Measurements from ENCODE around the gene SERPINB1. TPM values are rescaled to one million over a fixed set of nuclear protein-coding genes. Genes with fewer than 3 reads are reported as not detected.
"Not testable (repeated sequence)": the region's sequence is repeated elsewhere in the genome, so short reads cannot be mapped to it uniquely, and the experiment has no call there.

Gene SERPINB1
- total and polyA plus RNA-seq, 2 donors from 2014 or later = 37.4 to 86.4 TPM

- H3K4me1 ChIP-seq (ENCODE audit: control insufficient read depth in 2 of 3, insufficient read depth in 2 of 3, low read depth in 1 of 3, low read length in 3 of 3) = peaks cover 0 to 14% (median 0%) of the 10 kb centered on the region in 3 donors
- H3K36me3 ChIP-seq (ENCODE audit: control insufficient read depth in 2 of 3, insufficient read depth in 3 of 3, low read length in 3 of 3) = no peaks in the 10 kb centered on the region
- no peaks in the 10 kb centered on the region for H3K9me3 ChIP-seq (ENCODE audit: control insufficient read depth in 2 of 3, insufficient read depth in 1 of 3, low read length in 3 of 3)
- no peak overlapping the region for H3K4me3 ChIP-seq (ENCODE audit: low read length in 3 of 3)
- TF ChIP-seq CTCF (IDR thresholded peaks at IDR 0.05; ENCODE audit: borderline replicate concordance, extremely low read depth, insufficient read depth) = no peak
- intact Hi-C loops (cut with DNase I) = no loop called here
- no peak overlapping the region for H3K9ac ChIP-seq (ENCODE audit: low read length in 3 of 3)
- no peak for FAIRE-seq
- no peaks in the 10 kb centered on the region for H3K27me3 ChIP-seq (ENCODE audit: control insufficient read depth, insufficient read depth, low read length)
- DNase-seq = no peak
- H3K27ac ChIP-seq (ENCODE audit: low read depth in 2 of 2, low read length in 2 of 2) = no peak overlapping the region
Observed at GRCh38 chr6:2803731-2804429, 37.8 kb downstream of the SERPINB1 start.

DNA sequence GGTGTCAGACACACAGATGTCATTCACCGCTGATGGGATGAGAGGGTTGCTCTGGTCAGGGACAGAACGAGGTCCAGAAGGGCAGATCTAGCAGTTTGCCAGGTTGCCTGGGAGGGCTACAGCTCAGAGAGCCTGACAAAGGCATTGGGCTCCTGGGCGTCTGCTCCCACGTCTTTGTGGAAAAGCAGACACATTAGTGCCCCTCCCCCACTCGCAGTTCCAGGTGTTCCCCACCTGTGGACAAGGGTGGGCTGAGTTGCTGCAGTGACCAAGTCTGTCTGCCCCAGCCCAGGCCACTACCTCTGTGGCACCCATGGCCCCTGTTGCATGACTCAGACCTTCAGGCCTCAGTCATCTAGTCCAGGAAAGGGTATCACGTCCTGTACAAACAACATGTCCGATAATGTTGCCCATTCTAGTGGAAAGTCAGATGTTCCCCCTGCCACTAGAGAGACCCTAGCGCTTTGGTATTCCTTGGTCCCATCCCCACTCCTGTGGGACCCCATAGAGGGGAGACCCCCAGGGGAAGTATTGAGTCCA, 39.1 kb downstream of the SERPINB1 start:
- no peaks in the 10 kb centered on the region for H3K9me3 ChIP-seq (ENCODE audit: control insufficient read depth in 2 of 3, insufficient read depth in 1 of 3, low read length in 3 of 3)
- H3K9ac ChIP-seq (ENCODE audit: low read length in 3 of 3) = no peak overlapping the region
- DNase-seq = no peak
- intact Hi-C loops (cut with DNase I) = no loop called here
- no peaks in the 10 kb centered on the region for H3K27me3 ChIP-seq (ENCODE audit: control insufficient read depth, insufficient read depth, low read length)
- TF ChIP-seq CTCF (IDR thresholded peaks at IDR 0.05; ENCODE audit: borderline replicate concordance, extremely low read depth, insufficient read depth) = no peak
- no peaks in the 10 kb centered on the region for H3K36me3 ChIP-seq (ENCODE audit: control insufficient read depth in 2 of 3, insufficient read depth in 3 of 3, low read length in 3 of 3)
- FAIRE-seq = no peak
- peaks cover 0 to 14% (median 4%) of the 10 kb centered on the region in 3 donors for H3K4me1 ChIP-seq (ENCODE audit: control insufficient read depth in 2 of 3, insufficient read depth in 2 of 3, low read depth in 1 of 3, low read length in 3 of 3)
- H3K27ac ChIP-seq (ENCODE audit: low read depth in 2 of 2, low read length in 2 of 2) = no peak overlapping the region
- H3K4me3 ChIP-seq (ENCODE audit: low read length in 3 of 3) = no peak overlapping the region

DNA sequence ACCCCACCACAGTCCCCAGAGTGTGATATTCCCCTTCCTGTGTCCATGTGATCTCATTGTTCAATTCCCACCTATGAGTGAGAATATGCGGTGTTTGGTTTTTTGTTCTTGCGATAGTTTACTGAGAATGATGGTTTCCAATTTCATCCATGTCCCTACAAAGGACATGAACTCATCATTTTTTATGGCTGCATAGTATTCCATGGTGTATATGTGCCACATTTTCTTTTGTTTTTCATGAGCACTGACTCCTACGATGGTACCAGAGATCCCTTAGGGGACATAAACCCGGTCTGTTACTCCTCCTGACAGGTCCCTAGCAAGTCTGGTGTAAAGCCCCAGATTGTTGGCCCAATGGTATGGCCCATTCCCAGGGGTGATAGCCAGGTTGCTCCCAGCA, 40.0 kb downstream of the SERPINB1 start:
- intact Hi-C loops (cut with DNase I); DNase-seq; H3K9ac ChIP-seq (ENCODE audit: low read length in 3 of 3); H3K36me3 ChIP-seq (ENCODE audit: control insufficient read depth in 2 of 3, insufficient read depth in 3 of 3, low read length in 3 of 3); H3K27me3 ChIP-seq (ENCODE audit: control insufficient read depth, insufficient read depth, low read length); FAIRE-seq; H3K9me3 ChIP-seq (ENCODE audit: control insufficient read depth in 2 of 3, insufficient read depth in 1 of 3, low read length in 3 of 3); H3K4me3 ChIP-seq (ENCODE audit: low read length in 3 of 3); H3K27ac ChIP-seq (ENCODE audit: low read depth in 2 of 2, low read length in 2 of 2): not testable (repeated sequence)
- H3K4me1 ChIP-seq (ENCODE audit: control insufficient read depth in 2 of 3, insufficient read depth in 2 of 3, low read depth in 1 of 3, low read length in 3 of 3) = peaks cover 0 to 12% (median 4%) of the 10 kb centered on the region in 3 donors

GRCh38 chr6:2800552-2801316, 40.9 kb downstream of the SERPINB1 start:
- H3K4me1 ChIP-seq (ENCODE audit: control insufficient read depth in 2 of 3, insufficient read depth in 2 of 3, low read depth in 1 of 3, low read length in 3 of 3) = peaks cover 0 to 10% (median 4%) of the 10 kb centered on the region in 3 donors
- intact Hi-C loops (cut with DNase I) = no loop called here
- FAIRE-seq (no peak), DNase-seq (no peak)
- no peaks in the 10 kb centered on the region for H3K36me3 ChIP-seq (ENCODE audit: control insufficient read depth in 2 of 3, insufficient read depth in 3 of 3, low read length in 3 of 3)
- TF ChIP-seq CTCF (IDR thresholded peaks at IDR 0.05; ENCODE audit: borderline replicate concordance, extremely low read depth, insufficient read depth) = no peak
- H3K4me3 ChIP-seq (ENCODE audit: low read length in 3 of 3) = no peak overlapping the region
- no peaks in the 10 kb centered on the region for H3K27me3 ChIP-seq (ENCODE audit: control insufficient read depth, insufficient read depth, low read length)
- no peak overlapping the region for H3K9ac ChIP-seq (ENCODE audit: low read length in 3 of 3)
- H3K9me3 ChIP-seq (ENCODE audit: control insufficient read depth in 2 of 3, insufficient read depth in 1 of 3, low read length in 3 of 3) = no peaks in the 10 kb centered on the region
- no peak overlapping the region for H3K27ac ChIP-seq (ENCODE audit: low read depth in 2 of 2, low read length in 2 of 2)

Data from kidney (tissue), 14 donors.